HepG2 (cell line): ENCODE results near the gene CCDC183. TPM values are rescaled to one million over a fixed set of nuclear protein-coding genes. Genes with fewer than 3 reads are reported as not detected.

ENCODE experiments used
- JARID2 ChIP-seq: sonication (generic); formaldehyde crosslinking; IDR thresholded peaks from 2 replicates; pipeline ENCODE4 v1.8.1; 2023; ENCODE audit warnings: missing genetic modification reagents, inconsistent platforms; ENCODE audit not compliant: insufficient replicate concordance
- MED8 ChIP-seq: sonication (generic); formaldehyde crosslinking; IDR thresholded peaks from 2 replicates; pipeline ENCODE4 v1.8.1; 2023; ENCODE audit warnings: mild to moderate bottlenecking, missing genetic modification reagents; ENCODE audit not compliant: insufficient replicate concordance
- MEIS1 ChIP-seq: sonication (generic); formaldehyde crosslinking; IDR thresholded peaks from 2 replicates; pipeline ENCODE4 v1.9.0; 2021; ENCODE audit warnings: mild to moderate bottlenecking, missing genetic modification reagents, moderate library complexity, borderline replicate concordance
- NR3C1 ChIP-seq: sonication (generic); formaldehyde crosslinking; IDR thresholded peaks from 2 replicates; pipeline ENCODE4 v1.4.0; 2020; ENCODE audit warnings: missing genetic modification reagents
- PAWR ChIP-seq: sonication (generic); formaldehyde crosslinking; IDR thresholded peaks from 2 replicates; pipeline ENCODE4 v1.4.0; 2020; ENCODE audit warnings: missing genetic modification reagents, mild to moderate bottlenecking, borderline replicate concordance
- POGZ ChIP-seq: sonication (generic); formaldehyde crosslinking; IDR thresholded peaks from 2 replicates; pipeline ENCODE4 v1.4.0; 2020; ENCODE audit warnings: mild to moderate bottlenecking, missing genetic modification reagents
- RARA ChIP-seq: IDR thresholded peaks from 2 replicates; pipeline ENCODE4 v1.6.1; 2016; ENCODE audit warnings: missing genetic modification reagents, missing compliant biosample characterization
- SAFB2 ChIP-seq: sonication (generic); formaldehyde crosslinking; IDR thresholded peaks from 2 replicates; pipeline ENCODE4 v1.5.1; 2020; ENCODE audit warnings: missing genetic modification reagents, low read depth, mild to moderate bottlenecking, borderline replicate concordance
- SMAD3 ChIP-seq: sonication (generic); formaldehyde crosslinking; IDR thresholded peaks from 2 replicates; pipeline ENCODE4 v1.4.0; 2020; ENCODE audit warnings: missing genetic modification reagents
- SNAPC2 ChIP-seq: sonication (generic); formaldehyde crosslinking; IDR thresholded peaks from 2 replicates; pipeline ENCODE4 v1.8.1; 2022; ENCODE audit warnings: mild to moderate bottlenecking, missing genetic modification reagents
- ZFP90 ChIP-seq: sonication (generic); formaldehyde crosslinking; IDR thresholded peaks from 2 replicates; pipeline ENCODE4 v1.8.0; 2022; ENCODE audit warnings: missing genetic modification reagents, mild to moderate bottlenecking, inconsistent platforms, borderline replicate concordance
- ZNF143 ChIP-seq: sonication (generic); formaldehyde crosslinking; IDR thresholded peaks from 2 replicates; pipeline ENCODE4 v1.4.0; 2020; ENCODE audit warnings: missing genetic modification reagents
- ZNF350 ChIP-seq: sonication (generic); formaldehyde crosslinking; IDR thresholded peaks from 2 replicates; pipeline ENCODE4 v1.4.0; 2020; ENCODE audit warnings: mild to moderate bottlenecking, low read depth, missing genetic modification reagents, borderline replicate concordance
- ZNF441 ChIP-seq: sonication (generic); formaldehyde crosslinking; IDR thresholded peaks from 2 replicates; pipeline ENCODE4 v1.7.0; 2021; ENCODE audit warnings: missing genetic modification reagents, borderline replicate concordance
- ZNF468 ChIP-seq: sonication (generic); formaldehyde crosslinking; IDR thresholded peaks from 2 replicates; pipeline ENCODE4 v1.8.0; 2022; ENCODE audit warnings: mild to moderate bottlenecking, moderate library complexity, missing genetic modification reagents
- ZNF556 ChIP-seq: sonication (generic); formaldehyde crosslinking; IDR thresholded peaks from 2 replicates; pipeline ENCODE4 v1.4.0; 2020; ENCODE audit warnings: mild to moderate bottlenecking, missing genetic modification reagents, borderline replicate concordance
- ZNF629 ChIP-seq: sonication (generic); formaldehyde crosslinking; conservative IDR thresholded peaks from 2 replicates; pipeline ENCODE4 v1.5.0; 2020; ENCODE audit warnings: missing genetic modification reagents
- ZNF713 ChIP-seq: sonication (generic); formaldehyde crosslinking; IDR thresholded peaks from 2 replicates; pipeline ENCODE4 v1.4.0; 2020; ENCODE audit warnings: mild to moderate bottlenecking, missing genetic modification reagents
- polyA plus RNA-seq, 8 experiments: library from polyadenylated mRNA; depleted of rRNA in 3 of 8; stranded (reverse) in 7 of 8; unstranded in 1 of 8; fragments of >200 nt; fragmentation: Illumina TruSeq in 4 of 8; extraction: Trizol in 4 of 8; gene quantifications; 2 replicates each; pipeline versions ENCODE4 v1.2.1 to v1.2.3, GENCODE V29; 2011 to 2016; ENCODE audit warnings: low read depth in 4 of 8, missing spikeins in 1 of 8, mixed read lengths in 1 of 8; ENCODE audit not compliant: insufficient read depth in 1 of 8
- total RNA-seq, 5 experiments: library from RNA; depleted of rRNA; stranded (reverse); fragments of >200 nt; fragmentation: Illumina TruSeq; extraction: Trizol; gene quantifications; 2 replicates each; pipeline ENCODE4 v1.2.3, GENCODE V29; 2016; ENCODE audit warnings: low read depth in 1 of 5
- TF ChIP-seq, protein P1 (sequence below): sonication (generic); formaldehyde crosslinking; IDR thresholded peaks from 2 replicates; pipeline ENCODE4 v1.4.0; 2020; ENCODE audit warnings: missing genetic modification reagents, borderline replicate concordance
- TF ChIP-seq, protein P2 (sequence below): fragments of 450-650 bp; IDR thresholded peaks from 2 replicates; pipeline ENCODE4 v1.6.1; 2016
- TF ChIP-seq, protein P3 (sequence below): sonication (generic); formaldehyde crosslinking; IDR thresholded peaks from 2 replicates; pipeline ENCODE4 v1.9.0; 2021; ENCODE audit warnings: missing genetic modification reagents, borderline replicate concordance
- TF ChIP-seq, protein P4 (sequence below): sonication (generic); formaldehyde crosslinking; IDR thresholded peaks from 2 replicates; pipeline ENCODE4 v1.4.0; 2020; ENCODE audit warnings: missing genetic modification reagents

The CCDC183 gene
- total and polyA plus RNA-seq, 2 of the 13 experiments (the other 11 are each of a cell fraction or from before 2014, with no cell fraction given), result 5.0 to 66.4 TPM

- TF ChIP-seq PAWR (CRISPR knock-in tag) (no peak), JARID2 (CRISPR knock-in tag) (no peak), RARA (CRISPR knock-in tag) (peak; percentile 54), SAFB2 (peak; percentile 31; the same call in 1 of the 2 replicates), SNAPC2 (peak; percentile 51; the same call in 1 of the 2 replicates), ZNF713 (CRISPR knock-in tag) (no peak), NR3C1 (no peak), ZNF556 (CRISPR knock-in tag) (no peak), ZNF350 (CRISPR knock-in tag) (peak; percentile 48; the same call in 1 of the 2 replicates), ZNF468 (no peak; the same call in 1 of the 2 replicates), POGZ (CRISPR knock-in tag) (0 out of 2 replicates have a peak, but pooled peaks have one; percentile 50), ZFP90 (CRISPR knock-in tag) (peak; percentile 84; the same call in 1 of the 2 replicates), MEIS1 (CRISPR knock-in tag) (peak; percentile 63; the same call in 1 of the 2 replicates), ZNF143 (CRISPR knock-in tag) (0 out of 2 replicates have a peak, but pooled peaks have one; percentile 35), ZNF441 (CRISPR knock-in tag) (no peak), SMAD3 (peak; percentile 49; the same call in 1 of the 2 replicates), ZNF629 (CRISPR knock-in tag) (peak; percentile 58; the same call in 1 of the 2 replicates), MED8 (CRISPR knock-in tag) (peak; percentile 94)
- TF ChIP-seq, protein P1, sequence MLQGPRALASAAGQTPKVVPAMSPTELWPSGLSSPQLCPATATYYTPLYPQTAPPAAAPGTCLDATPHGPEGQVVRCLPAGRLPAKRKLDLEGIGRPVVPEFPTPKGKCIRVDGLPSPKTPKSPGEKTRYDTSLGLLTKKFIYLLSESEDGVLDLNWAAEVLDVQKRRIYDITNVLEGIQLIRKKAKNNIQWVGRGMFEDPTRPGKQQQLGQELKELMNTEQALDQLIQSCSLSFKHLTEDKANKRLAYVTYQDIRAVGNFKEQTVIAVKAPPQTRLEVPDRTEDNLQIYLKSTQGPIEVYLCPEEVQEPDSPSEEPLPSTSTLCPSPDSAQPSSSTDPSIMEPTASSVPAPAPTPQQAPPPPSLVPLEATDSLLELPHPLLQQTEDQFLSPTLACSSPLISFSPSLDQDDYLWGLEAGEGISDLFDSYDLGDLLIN (CRISPR knock-in tag), result no peak; the same call in 1 of the 2 replicates
- TF ChIP-seq, protein P2, sequence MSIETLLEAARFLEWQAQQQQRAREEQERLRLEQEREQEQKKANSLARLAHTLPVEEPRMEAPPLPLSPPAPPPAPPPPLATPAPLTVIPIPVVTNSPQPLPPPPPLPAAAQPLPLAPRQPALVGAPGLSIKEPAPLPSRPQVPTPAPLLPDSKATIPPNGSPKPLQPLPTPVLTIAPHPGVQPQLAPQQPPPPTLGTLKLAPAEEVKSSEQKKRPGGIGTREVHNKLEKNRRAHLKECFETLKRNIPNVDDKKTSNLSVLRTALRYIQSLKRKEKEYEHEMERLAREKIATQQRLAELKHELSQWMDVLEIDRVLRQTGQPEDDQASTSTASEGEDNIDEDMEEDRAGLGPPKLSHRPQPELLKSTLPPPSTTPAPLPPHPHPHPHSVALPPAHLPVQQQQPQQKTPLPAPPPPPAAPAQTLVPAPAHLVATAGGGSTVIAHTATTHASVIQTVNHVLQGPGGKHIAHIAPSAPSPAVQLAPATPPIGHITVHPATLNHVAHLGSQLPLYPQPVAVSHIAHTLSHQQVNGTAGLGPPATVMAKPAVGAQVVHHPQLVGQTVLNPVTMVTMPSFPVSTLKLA, result 0 out of 2 replicates have a peak, but pooled peaks have one; percentile 8
- TF ChIP-seq, protein P3, sequence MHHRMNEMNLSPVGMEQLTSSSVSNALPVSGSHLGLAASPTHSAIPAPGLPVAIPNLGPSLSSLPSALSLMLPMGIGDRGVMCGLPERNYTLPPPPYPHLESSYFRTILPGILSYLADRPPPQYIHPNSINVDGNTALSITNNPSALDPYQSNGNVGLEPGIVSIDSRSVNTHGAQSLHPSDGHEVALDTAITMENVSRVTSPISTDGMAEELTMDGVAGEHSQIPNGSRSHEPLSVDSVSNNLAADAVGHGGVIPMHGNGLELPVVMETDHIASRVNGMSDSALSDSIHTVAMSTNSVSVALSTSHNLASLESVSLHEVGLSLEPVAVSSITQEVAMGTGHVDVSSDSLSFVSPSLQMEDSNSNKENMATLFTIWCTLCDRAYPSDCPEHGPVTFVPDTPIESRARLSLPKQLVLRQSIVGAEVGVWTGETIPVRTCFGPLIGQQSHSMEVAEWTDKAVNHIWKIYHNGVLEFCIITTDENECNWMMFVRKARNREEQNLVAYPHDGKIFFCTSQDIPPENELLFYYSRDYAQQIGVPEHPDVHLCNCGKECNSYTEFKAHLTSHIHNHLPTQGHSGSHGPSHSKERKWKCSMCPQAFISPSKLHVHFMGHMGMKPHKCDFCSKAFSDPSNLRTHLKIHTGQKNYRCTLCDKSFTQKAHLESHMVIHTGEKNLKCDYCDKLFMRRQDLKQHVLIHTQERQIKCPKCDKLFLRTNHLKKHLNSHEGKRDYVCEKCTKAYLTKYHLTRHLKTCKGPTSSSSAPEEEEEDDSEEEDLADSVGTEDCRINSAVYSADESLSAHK (CRISPR knock-in tag), result no peak
- TF ChIP-seq, protein P4, sequence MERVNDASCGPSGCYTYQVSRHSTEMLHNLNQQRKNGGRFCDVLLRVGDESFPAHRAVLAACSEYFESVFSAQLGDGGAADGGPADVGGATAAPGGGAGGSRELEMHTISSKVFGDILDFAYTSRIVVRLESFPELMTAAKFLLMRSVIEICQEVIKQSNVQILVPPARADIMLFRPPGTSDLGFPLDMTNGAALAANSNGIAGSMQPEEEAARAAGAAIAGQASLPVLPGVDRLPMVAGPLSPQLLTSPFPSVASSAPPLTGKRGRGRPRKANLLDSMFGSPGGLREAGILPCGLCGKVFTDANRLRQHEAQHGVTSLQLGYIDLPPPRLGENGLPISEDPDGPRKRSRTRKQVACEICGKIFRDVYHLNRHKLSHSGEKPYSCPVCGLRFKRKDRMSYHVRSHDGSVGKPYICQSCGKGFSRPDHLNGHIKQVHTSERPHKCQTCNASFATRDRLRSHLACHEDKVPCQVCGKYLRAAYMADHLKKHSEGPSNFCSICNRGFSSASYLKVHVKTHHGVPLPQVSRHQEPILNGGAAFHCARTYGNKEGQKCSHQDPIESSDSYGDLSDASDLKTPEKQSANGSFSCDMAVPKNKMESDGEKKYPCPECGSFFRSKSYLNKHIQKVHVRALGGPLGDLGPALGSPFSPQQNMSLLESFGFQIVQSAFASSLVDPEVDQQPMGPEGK (CRISPR knock-in tag), result peak; percentile 96
Measured at GRCh38 chr9:136799079-136799853, 3.1 kb downstream of the CCDC183 start (continued).
